ENCODE measurements around the gene BLMH.

Gene BLMH

GRCh38 chr17:30200106-30200505 lies 91.6 kb downstream of the BLMH start:
- no peak for DNase-seq (ENCODE audit: low read depth in 2 of 2)

GRCh38 chr17:30199600-30199999 lies 92.1 kb downstream of the BLMH start:
- no peak for DNase-seq (ENCODE audit: low read depth in 2 of 2)
